ENCODE results near the gene PLEKHF1. TPM values are rescaled to one million over a fixed set of nuclear protein-coding genes. Genes with fewer than 3 reads are reported as not detected.

Gene PLEKHF1, protein sequence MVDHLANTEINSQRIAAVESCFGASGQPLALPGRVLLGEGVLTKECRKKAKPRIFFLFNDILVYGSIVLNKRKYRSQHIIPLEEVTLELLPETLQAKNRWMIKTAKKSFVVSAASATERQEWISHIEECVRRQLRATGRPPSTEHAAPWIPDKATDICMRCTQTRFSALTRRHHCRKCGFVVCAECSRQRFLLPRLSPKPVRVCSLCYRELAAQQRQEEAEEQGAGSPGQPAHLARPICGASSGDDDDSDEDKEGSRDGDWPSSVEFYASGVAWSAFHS
- total RNA-seq, result 28.0 and 30.3 TPM in 2 replicates

DNA sequence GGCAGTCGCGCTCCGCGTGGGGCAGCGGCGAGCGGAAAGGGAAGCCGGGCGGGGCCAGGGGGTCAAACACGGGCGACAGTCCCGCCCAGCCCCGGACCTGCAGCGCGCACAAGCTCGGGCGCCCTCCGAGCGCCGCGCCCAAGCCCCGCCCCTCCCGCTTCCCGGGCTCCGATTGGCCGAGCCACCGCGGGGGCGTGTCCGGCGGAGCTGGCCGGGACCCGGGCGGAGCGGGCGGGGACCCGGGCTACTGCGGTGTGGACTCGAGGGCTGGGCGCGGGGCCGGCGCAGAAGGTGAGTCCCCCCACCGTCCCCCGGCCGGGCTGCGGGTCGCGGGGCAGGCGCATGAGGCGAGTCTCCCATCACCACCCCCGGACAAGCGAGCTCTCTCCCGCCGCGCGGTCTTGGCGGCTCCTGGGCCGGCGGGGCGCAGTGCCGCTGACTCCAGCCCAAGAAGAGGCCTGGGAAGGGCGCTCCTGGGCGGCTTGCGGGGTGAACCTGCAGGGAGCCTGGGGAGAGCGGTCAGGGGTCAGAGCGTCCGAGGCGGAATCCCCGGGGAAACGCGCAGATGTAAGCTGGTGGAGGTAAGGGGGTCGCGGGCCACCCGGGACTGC is at the start of gene PLEKHF1:
Gene PLEKHF1, plus strand, starts transcription at position 247 of the 611 bp plus-strand sequence. CDS start 8,379 bp downstream, outside the sequence.
- Mint-ChIP-seq H3K27ac (peak within 1 kb of the TSS; percentile 61), H3K27me3 (ENCODE audit: low read depth) (no peaks in the 10 kb centered on the region), H3K4me1 (ENCODE audit: low read depth) (peaks cover 62% of the 10 kb centered on the region), H3K36me3 (ENCODE audit: low read depth) (peaks cover 34% of the 10 kb centered on the region), H3K4me3 (ENCODE audit: low read depth) (peak within 1 kb of the TSS; percentile 85), H3K9me3 (no peaks in the 10 kb centered on the region)
- peak; percentile 86 for DNase-seq (ENCODE audit: low spot score)
- intact Hi-C loops (cut with micrococcal nuclease), result loop anchor here (1.0 to 10.0 kb wide), 2 partner anchors 51 to 279 kb away; partner anchors contain the start of gene URI1

DNA sequence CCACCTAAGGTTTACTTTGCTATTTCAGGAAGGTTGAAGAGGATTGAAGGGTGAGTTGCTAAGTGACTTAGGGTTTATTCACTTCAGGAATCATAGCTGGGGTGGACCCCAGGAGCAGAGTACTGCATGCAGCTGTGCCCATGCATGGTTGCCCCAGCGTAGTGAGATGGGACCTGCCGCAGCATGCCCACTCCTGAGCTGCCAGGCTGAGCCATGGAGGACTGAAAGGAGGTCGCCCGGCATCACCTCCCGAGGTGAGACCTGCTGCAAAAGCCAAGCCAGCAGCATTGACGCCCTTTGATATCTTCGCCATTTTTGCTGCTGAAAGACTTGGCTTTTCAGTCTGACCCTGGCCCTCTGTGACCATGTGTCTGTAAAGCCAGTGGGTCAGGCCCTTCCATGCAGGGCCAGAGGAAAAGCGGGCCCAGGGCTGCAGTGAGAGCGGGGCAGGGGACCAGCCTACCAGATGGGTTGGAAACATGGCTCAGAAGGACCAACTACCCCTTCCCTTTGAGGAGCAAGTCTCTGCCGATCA is 49.3 kb upstream of the PLEKHF1 start:
- Mint-ChIP-seq H3K9me3 (no peaks in the 10 kb centered on the region), H3K27me3 (ENCODE audit: low read depth) (no peaks in the 10 kb centered on the region), H3K4me1 (ENCODE audit: low read depth) (peaks cover 14% of the 10 kb centered on the region), H3K36me3 (ENCODE audit: low read depth) (peaks cover 52% of the 10 kb centered on the region), H3K4me3 (ENCODE audit: low read depth) (no peak overlapping the region), H3K27ac (no peak overlapping the region)
- no peak for DNase-seq (ENCODE audit: low spot score)
- intact Hi-C loops (cut with micrococcal nuclease), result no loop called here

DNA sequence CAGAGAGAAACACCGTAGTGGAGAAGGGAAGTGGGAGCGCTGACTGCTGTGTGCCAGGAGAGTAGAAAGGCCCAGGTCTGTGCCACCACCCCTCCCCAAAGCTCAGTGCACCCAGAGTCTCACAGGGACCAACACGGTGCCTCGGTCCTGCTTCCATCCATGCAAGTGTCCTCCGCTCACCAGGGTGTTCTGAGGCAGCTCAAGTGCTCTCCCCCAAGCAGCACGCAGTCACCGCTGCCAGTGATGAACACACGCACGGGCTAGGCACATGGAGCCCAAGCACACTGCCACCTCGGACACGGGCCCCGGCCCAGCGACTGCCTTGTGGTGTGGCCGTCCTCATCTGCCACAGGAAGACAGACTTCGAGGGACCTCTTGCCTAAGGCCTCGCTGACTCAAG is 48.7 kb upstream of the PLEKHF1 start:
- Mint-ChIP-seq H3K4me3 (ENCODE audit: low read depth) (no peak overlapping the region), H3K4me1 (ENCODE audit: low read depth) (peaks cover 18% of the 10 kb centered on the region), H3K27me3 (ENCODE audit: low read depth) (no peaks in the 10 kb centered on the region), H3K9me3 (no peaks in the 10 kb centered on the region), H3K36me3 (ENCODE audit: low read depth) (peaks cover 46% of the 10 kb centered on the region), H3K27ac (no peak overlapping the region)
- intact Hi-C loops (cut with micrococcal nuclease), result no loop called here
- no peak for DNase-seq (ENCODE audit: low spot score)

DNA sequence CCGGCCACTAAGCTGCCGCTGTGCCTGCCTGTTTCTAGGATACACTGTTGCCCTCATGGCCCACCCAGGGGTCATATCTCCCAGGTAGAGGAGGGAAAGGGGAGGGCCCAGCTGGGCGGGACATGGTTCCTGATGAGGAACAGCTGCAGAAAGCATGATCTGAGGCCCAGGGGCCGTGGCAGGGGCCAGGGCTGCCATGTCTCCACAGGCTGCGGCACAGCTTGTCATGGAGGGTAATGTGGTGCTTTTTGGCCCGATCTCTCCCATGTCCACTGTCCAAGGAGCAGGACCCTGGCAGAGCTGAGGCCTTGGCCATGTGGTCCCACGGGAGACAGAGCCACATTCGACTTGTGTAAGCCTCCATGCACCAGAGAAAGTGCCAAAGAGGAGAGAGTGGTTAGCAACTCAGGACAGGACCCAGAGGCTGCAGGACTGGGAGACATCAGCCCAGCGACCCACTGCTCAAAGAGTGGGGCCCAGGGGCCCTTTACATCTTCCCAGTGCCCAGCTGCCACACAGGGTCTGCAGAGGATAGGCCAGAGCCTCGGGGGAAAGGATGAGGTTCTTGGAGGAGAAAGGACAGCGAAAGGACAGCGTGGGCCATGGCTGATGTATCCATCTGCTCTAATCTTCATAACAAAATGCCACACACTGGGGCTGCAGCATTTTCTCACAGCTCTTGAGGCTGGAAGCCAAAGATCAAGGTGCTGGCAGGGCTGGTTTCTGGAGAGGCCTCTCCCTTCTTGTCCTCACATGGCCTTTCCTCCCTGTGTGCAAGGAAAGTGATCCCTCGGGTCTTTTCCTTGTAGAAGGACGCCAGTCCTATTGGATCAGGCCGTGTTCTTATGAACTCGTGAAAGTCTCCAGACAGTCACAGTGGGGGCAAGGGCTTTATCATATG is 47.6 kb upstream of the PLEKHF1 start:
- Mint-ChIP-seq H3K27ac (no peak overlapping the region), H3K27me3 (ENCODE audit: low read depth) (no peaks in the 10 kb centered on the region), H3K9me3 (no peaks in the 10 kb centered on the region), H3K4me1 (ENCODE audit: low read depth) (peaks cover 29% of the 10 kb centered on the region), H3K36me3 (ENCODE audit: low read depth) (peaks cover 36% of the 10 kb centered on the region), H3K4me3 (ENCODE audit: low read depth) (no peak overlapping the region)
- intact Hi-C loops (cut with micrococcal nuclease), result no loop called here
- DNase-seq (ENCODE audit: low spot score), result no peak

DNA sequence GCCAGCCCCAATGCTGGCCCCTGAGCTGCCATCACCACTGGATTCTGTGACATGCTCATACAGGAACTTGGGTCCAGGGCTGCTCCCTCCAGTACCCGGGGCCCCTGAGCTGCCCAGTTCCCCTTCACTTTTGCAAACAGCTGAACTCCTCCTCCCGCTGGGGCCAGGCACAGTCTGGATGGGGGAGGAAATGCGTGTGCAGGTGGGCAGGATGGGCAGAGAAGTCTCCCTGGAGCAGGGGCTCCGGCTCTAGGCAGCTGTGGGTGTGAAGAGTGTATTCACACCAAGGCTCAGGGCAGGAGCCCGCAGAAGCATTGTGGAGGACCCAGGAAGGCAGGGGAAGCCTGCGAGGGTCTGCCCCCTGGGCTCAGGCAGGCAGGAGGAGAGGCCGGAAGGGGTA is 46.8 kb upstream of the PLEKHF1 start:
- intact Hi-C loops (cut with micrococcal nuclease), result no loop called here
- no peak overlapping the region for H3K4me3 Mint-ChIP-seq (ENCODE audit: low read depth)
- DNase-seq (ENCODE audit: low spot score), result no peak
- no peak overlapping the region for H3K27ac Mint-ChIP-seq
- no peaks in the 10 kb centered on the region for H3K27me3 Mint-ChIP-seq (ENCODE audit: low read depth)
- no peaks in the 10 kb centered on the region for H3K9me3 Mint-ChIP-seq
- peaks cover 35% of the 10 kb centered on the region for H3K4me1 Mint-ChIP-seq (ENCODE audit: low read depth)
- H3K36me3 Mint-ChIP-seq (ENCODE audit: low read depth), result peaks cover 30% of the 10 kb centered on the region

DNA sequence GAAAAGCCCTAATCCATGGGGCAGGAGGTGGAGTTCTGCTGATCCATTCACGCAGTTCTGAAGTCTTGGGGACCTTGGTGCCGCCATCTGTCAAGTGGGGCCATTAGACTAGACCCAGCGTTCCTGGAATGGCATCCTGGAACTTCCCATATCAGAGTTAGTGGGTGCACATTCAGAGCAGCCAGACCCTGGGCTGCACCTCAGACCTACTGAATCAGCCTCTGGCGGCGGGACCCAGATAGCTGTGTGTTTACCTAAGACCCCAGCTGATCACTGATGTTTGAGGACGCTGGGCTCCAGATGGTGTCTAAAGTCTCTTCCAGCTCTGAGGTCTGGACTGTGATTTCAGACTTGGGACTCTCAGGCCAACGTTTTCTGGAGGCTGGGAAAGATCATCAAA is 46.4 kb upstream of the PLEKHF1 start:
- Mint-ChIP-seq H3K27me3 (ENCODE audit: low read depth) (no peaks in the 10 kb centered on the region), H3K27ac (no peak overlapping the region), H3K36me3 (ENCODE audit: low read depth) (peaks cover 27% of the 10 kb centered on the region), H3K4me3 (ENCODE audit: low read depth) (no peak overlapping the region), H3K4me1 (ENCODE audit: low read depth) (peaks cover 39% of the 10 kb centered on the region), H3K9me3 (no peaks in the 10 kb centered on the region)
- intact Hi-C loops (cut with micrococcal nuclease), result no loop called here
- DNase-seq (ENCODE audit: low spot score), result no peak

DNA sequence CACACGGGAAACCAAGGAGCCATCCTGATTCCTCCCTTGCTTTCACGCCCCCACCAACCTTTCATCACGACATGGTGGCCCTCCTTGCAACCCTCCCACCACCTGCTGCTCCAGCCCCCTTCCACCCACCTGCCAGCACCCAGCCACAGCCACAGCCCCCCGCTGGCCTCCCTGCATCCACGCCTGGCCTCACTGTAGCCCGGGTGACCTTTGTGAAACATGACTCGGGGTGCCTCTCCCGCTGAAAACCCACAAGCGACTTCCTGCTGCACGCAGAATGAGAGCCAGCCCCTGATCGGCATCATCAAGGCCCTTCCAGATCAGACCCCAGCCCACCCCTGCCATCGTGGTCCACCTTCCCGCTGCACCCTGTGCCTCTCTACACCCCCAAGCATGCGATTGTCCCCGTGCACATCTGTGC is 44.3 kb upstream of the PLEKHF1 start:
- Mint-ChIP-seq H3K9me3 (no peaks in the 10 kb centered on the region), H3K4me1 (ENCODE audit: low read depth) (peaks cover 46% of the 10 kb centered on the region), H3K27me3 (ENCODE audit: low read depth) (no peaks in the 10 kb centered on the region), H3K36me3 (ENCODE audit: low read depth) (peaks cover 9% of the 10 kb centered on the region), H3K27ac (peak overlapping the region; percentile 47), H3K4me3 (ENCODE audit: low read depth) (peak overlapping the region; percentile 4)
- intact Hi-C loops (cut with micrococcal nuclease), result no loop called here
- DNase-seq (ENCODE audit: low spot score), result peak; percentile 32

DNA sequence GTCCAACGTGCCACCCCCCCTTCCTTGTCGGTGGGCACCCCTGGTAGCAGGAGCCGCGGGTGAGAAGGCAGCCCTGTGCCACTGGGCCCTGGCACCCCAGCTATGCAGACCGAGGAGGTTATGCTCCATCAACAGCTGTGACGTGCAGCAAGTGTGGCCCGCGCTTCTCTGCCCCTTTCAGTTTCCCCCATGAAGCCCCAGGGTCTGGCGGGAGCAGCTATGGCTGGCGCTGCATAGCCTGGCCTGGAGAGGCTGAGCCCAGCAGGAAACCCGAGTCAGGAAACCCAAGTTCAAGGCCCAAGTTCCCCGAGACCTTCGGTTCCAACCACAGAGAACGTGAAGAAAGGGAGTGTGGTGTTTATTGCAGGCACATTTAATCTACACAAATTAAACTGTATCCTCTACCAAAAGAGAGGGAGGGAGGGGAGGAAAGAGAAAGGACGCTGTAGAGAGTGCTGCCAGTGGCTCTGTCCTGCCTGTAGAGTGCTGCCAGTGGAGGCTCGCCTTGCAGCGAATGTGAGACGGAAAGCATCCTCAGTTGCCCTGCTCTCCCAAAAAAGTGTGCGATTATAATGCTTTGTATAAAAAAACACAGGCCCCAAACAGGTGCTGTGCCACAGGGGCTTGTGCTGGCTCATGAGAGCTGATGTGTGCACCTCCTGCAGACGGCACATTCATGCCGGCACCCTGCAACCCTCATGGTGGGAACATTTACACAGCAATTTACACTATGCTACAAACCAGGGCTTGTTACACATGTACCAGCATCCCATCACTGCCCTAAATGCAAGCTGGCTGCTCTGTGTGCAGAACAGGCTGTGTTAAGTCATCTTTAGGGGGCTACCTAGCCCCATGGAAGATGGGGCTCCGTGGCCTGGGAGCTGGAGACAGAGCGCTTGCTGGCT is 42.8 kb upstream of the PLEKHF1 start:
- intact Hi-C loops (cut with micrococcal nuclease), result loop anchor here (1.0 to 2.0 kb wide), 3 partner anchors 18 to 64 kb away; no protein-coding TSS in a partner anchor
- peaks cover 46% of the 10 kb centered on the region for H3K4me1 Mint-ChIP-seq (ENCODE audit: low read depth)
- H3K36me3 Mint-ChIP-seq (ENCODE audit: low read depth), result no peaks in the 10 kb centered on the region
- no peak overlapping the region for H3K4me3 Mint-ChIP-seq (ENCODE audit: low read depth)
- DNase-seq (ENCODE audit: low spot score), result no peak
- peak overlapping the region; percentile 38 for H3K27ac Mint-ChIP-seq
- H3K9me3 Mint-ChIP-seq, result no peaks in the 10 kb centered on the region
- H3K27me3 Mint-ChIP-seq (ENCODE audit: low read depth), result no peaks in the 10 kb centered on the region

DNA sequence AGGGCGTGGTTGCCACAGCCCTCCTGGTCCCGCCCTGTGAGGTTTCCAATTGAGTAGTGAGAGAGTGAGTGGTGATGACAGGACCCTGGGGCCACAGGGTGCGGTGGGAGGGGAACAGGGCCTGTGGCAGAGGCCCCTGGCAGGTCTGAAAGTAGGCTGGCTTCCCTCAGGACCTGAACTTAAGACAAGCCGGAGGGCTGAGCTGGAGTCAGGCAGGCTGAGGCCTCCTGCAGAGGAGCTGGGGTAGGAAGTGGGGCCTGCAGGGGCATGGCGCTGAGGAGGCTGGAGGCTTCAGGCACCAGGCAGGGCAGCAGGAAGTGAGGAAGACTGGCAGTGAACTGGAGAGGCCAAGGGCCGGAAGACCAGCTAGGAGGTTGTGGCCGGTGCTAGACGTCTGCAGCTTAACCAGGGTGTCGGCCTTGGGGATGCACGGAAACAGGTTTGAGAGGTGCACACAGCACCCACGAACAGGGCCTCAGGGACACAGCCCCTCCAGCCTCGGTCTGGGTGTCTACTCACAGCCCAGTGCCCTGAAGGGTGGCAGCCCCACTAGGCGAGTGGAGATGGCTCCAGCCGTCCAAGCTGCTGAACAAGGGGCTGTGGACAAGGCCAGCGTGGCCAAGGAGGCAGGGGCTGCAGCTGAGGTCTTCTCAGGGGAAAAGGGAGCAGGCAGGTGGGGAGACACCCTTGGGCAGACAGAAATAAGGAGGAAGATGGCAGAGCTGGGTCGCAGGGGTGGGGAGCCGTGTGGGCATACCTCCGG is 41.4 kb upstream of the PLEKHF1 start:
- no peaks in the 10 kb centered on the region for H3K27me3 Mint-ChIP-seq (ENCODE audit: low read depth)
- DNase-seq (ENCODE audit: low spot score), result peak; percentile 44
- peak overlapping the region; percentile 69 for H3K27ac Mint-ChIP-seq
- peaks cover 46% of the 10 kb centered on the region for H3K4me1 Mint-ChIP-seq (ENCODE audit: low read depth)
- no peaks in the 10 kb centered on the region for H3K36me3 Mint-ChIP-seq (ENCODE audit: low read depth)
- intact Hi-C loops (cut with micrococcal nuclease), result loop anchor here (2.0 kb wide), 2 partner anchors 19 to 63 kb away; no protein-coding TSS in a partner anchor
- peak overlapping the region; percentile 70 for H3K4me3 Mint-ChIP-seq (ENCODE audit: low read depth)
- H3K9me3 Mint-ChIP-seq, result no peaks in the 10 kb centered on the region

DNA sequence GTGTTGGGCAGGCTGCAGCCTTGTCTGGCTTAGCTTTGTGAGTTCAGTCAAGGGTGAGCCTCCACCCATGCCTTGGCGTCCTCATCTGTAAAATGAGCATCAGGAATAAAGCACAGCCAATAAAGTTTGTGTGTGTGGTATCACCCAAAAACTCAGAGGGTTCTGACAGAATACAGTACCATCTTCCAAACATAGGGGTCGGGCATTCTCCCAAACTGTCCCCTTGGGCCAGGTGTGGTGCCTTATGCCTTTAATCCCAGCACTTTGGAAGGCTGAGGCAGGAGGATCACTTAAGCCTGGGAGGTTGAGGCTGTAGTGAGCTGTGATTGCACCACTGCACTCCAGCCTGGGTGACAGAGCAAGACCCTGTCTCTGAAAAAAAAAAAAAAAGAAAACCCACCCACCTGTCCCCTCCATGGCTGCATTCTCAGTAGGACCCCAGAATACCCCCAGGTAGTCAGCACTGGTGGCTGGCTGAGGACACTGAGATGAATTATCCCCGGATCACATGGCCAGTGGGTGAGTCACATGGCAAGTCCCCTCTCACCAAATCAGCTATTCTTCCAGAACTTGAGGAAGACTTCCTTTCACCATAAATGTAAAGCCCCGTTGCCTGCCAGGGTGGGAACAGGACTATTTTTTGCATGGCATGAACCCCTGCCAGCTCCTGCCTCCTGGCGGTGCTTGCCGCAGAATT is 40.6 kb upstream of the PLEKHF1 start:
- Mint-ChIP-seq H3K27me3 (ENCODE audit: low read depth) (no peaks in the 10 kb centered on the region), H3K9me3 (no peaks in the 10 kb centered on the region), H3K4me3 (ENCODE audit: low read depth) (peak overlapping the region; percentile 70), H3K36me3 (ENCODE audit: low read depth) (no peaks in the 10 kb centered on the region), H3K4me1 (ENCODE audit: low read depth) (peaks cover 46% of the 10 kb centered on the region), H3K27ac (peak overlapping the region; percentile 69)
- intact Hi-C loops (cut with micrococcal nuclease), result no loop called here
- DNase-seq (ENCODE audit: low spot score), result no peak

DNA sequence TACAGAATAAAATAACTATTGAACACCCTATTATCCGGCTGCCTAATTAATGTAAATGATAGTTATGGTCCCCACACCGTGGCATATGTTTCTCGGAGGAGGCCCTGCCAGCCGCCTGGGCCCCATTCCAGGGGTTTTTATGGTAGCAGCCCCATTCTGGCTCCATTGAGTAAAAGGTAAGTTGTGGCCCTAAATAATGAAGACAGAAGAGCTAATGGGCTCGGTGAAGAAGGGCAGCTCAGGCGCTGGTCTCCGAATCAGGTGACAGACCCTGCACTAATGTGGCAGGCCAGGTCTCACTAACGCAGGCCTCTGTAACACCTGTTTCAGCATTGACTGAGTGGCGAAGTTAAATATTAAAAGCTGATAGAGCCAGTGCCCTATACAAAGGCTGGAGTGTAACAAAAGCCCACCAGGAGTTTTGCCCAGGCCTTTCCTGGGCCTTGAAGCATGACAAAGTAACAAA is 40.0 kb upstream of the PLEKHF1 start:
- peaks cover 41% of the 10 kb centered on the region for H3K4me1 Mint-ChIP-seq (ENCODE audit: low read depth)
- H3K4me3 Mint-ChIP-seq (ENCODE audit: low read depth), result no peak overlapping the region
- H3K27me3 Mint-ChIP-seq (ENCODE audit: low read depth), result no peaks in the 10 kb centered on the region
- no peaks in the 10 kb centered on the region for H3K36me3 Mint-ChIP-seq (ENCODE audit: low read depth)
- no peak for DNase-seq (ENCODE audit: low spot score)
- H3K27ac Mint-ChIP-seq, result peak overlapping the region; percentile 28
- no peaks in the 10 kb centered on the region for H3K9me3 Mint-ChIP-seq
- intact Hi-C loops (cut with micrococcal nuclease), result no loop called here

Measured in activated T-helper 2 cell treated with anti-CD3 and anti-CD28 coated beads, Interferon-gamma antibody, Interleukin-2, Interleukin-4, amounts not matched to agents 10 μg/mL and 5 μg/mL and 100 μg/mL, durations not matched to agents 14 hours and 24 hours and 36 hours (primary cell).